ENCODE data around the gene HSD3B2.
"Not testable (repeated sequence)": the region's sequence is repeated elsewhere in the genome, so short reads cannot be mapped to it uniquely, and the experiment has no call there.

Gene HSD3B2

GRCh38 chr1:119414950-119415349 is at the start of gene HSD3B2:
HSD3B2 (plus strand) TSS chr1:119415150; CDS start chr1:119415420, 270 bp downstream.
- no peak for DNase-seq (ENCODE audit: low read depth)

- no peak for DNase-seq (ENCODE audit: low read depth)
These were observed 48.5 kb upstream of the HSD3B2 start for GRCh38 chr1:119366424-119366823.

GRCh38 chr1:119367432-119368124 is 47.4 kb upstream of the HSD3B2 start:
- no peak for DNase-seq (ENCODE audit: low read depth)

- DNase-seq (ENCODE audit: low read depth), result no peak
These were observed 46.4 kb upstream of the HSD3B2 start, which contains the start of gene HAO2 for GRCh38 chr1:119368554-119368953. HAO2 (plus strand) TSS chr1:119368785; CDS start chr1:119381086, 12,301 bp downstream.

- DNase-seq (ENCODE audit: low read depth), result no peak
These were observed 44.2 kb upstream of the HSD3B2 start for GRCh38 chr1:119370748-119371147.

GRCh38 chr1:119371815-119372214 is 43.1 kb upstream of the HSD3B2 start:
- no peak for DNase-seq (ENCODE audit: low read depth)

- DNase-seq (ENCODE audit: low read depth), result no peak
These were observed 42.4 kb upstream of the HSD3B2 start for GRCh38 chr1:119372503-119373086.

GRCh38 chr1:119373465-119373864 is 41.5 kb upstream of the HSD3B2 start:
- DNase-seq (ENCODE audit: low read depth), result no peak

GRCh38 chr1:119374208-119374874 is 40.6 kb upstream of the HSD3B2 start:
- no peak for DNase-seq (ENCODE audit: low read depth)

GRCh38 chr1:119375366-119375765 is 39.6 kb upstream of the HSD3B2 start:
- DNase-seq (ENCODE audit: low read depth), result no peak

- no peak for DNase-seq (ENCODE audit: low read depth)
These were observed 38.4 kb upstream of the HSD3B2 start for GRCh38 chr1:119376594-119376993.

GRCh38 chr1:119377594-119377993 is 37.4 kb upstream of the HSD3B2 start:
- not testable (repeated sequence) for DNase-seq (ENCODE audit: low read depth)

- DNase-seq (ENCODE audit: low read depth), result no peak
These were observed 35.8 kb upstream of the HSD3B2 start for GRCh38 chr1:119379117-119379516.

- DNase-seq (ENCODE audit: low read depth), result no peak
These were observed 34.6 kb upstream of the HSD3B2 start for GRCh38 chr1:119380304-119380703.

- no peak for DNase-seq (ENCODE audit: low read depth)
These were observed 33.8 kb upstream of the HSD3B2 start for GRCh38 chr1:119380983-119381662.

GRCh38 chr1:119384591-119384990 is 30.4 kb upstream of the HSD3B2 start:
- DNase-seq (ENCODE audit: low read depth), result no peak

GRCh38 chr1:119385650-119386049 is 29.3 kb upstream of the HSD3B2 start:
- DNase-seq (ENCODE audit: low read depth), result no peak

- DNase-seq (ENCODE audit: low read depth), result no peak
These were observed 27.1 kb upstream of the HSD3B2 start for GRCh38 chr1:119387858-119388257.

GRCh38 chr1:119388450-119388849 is 26.5 kb upstream of the HSD3B2 start:
- DNase-seq (ENCODE audit: low read depth), result no peak

GRCh38 chr1:119390526-119390925 is 24.4 kb upstream of the HSD3B2 start:
- no peak for DNase-seq (ENCODE audit: low read depth)

- DNase-seq (ENCODE audit: low read depth), result no peak
These were observed 23.2 kb upstream of the HSD3B2 start for GRCh38 chr1:119391749-119392148.

GRCh38 chr1:119394085-119394484 is 20.9 kb upstream of the HSD3B2 start:
- DNase-seq (ENCODE audit: low read depth), result no peak

GRCh38 chr1:119396982-119397381 is 18.0 kb upstream of the HSD3B2 start:
- no peak for DNase-seq (ENCODE audit: low read depth)

All from HS-27A (cell line).